MM.1S (cell line): Measurements from ENCODE around the gene PTPRN2.

Experiments used
- DNase-seq: peaks from one replicate; pipeline ENCODE4 v3.0.0-alpha.2; 2015
- H2AFZ ChIP-seq: fragments of 300-600 bp; sonication (generic); 2 replicates; pipeline ENCODE4 v1.6.0; 2016; ENCODE audit warnings: antibody characterized with exemption, low read length
- H3F3A ChIP-seq: fragments of 300-600 bp; sonication (generic); 2 replicates; pipeline ENCODE4 v1.6.1; 2016; ENCODE audit warnings: mild to moderate bottlenecking, antibody characterized with exemption, low read length, moderate library complexity, mixed read lengths; ENCODE audit not compliant: insufficient read depth
- H3K27ac ChIP-seq: fragments of 300-600 bp; sonication (generic); 2 replicates; pipeline ENCODE4 v1.5.1; 2016; ENCODE audit warnings: mild to moderate bottlenecking, low read length
- H3K27me3 ChIP-seq: fragments of 300-600 bp; sonication (generic); replicated peaks from 2 replicates; pipeline ENCODE4 v1.6.0; 2016; ENCODE audit warnings: low read length; ENCODE audit not compliant: insufficient read depth
- H3K36me3 ChIP-seq: fragments of 300-600 bp; sonication (generic); replicated peaks from 2 replicates; pipeline ENCODE4 v1.6.1; 2016; ENCODE audit warnings: mild to moderate bottlenecking, low read length, mixed read lengths; ENCODE audit not compliant: insufficient read depth
- H3K4me1 ChIP-seq: fragments of 300-600 bp; sonication (generic); 2 replicates; pipeline ENCODE4 v1.6.1; 2016; ENCODE audit warnings: low read length, mixed read lengths
- H3K4me2 ChIP-seq: fragments of 300-600 bp; sonication (generic); 2 replicates; pipeline ENCODE4 v1.6.0; 2016; ENCODE audit warnings: low read depth, low read length
- H3K4me3 ChIP-seq: fragments of 300-600 bp; sonication (generic); 2 replicates; pipeline ENCODE4 v1.5.1; 2016; ENCODE audit warnings: low read length, mixed read lengths
- H3K79me2 ChIP-seq: fragments of 300-600 bp; sonication (generic); 2 replicates; pipeline ENCODE4 v1.6.1; 2016; ENCODE audit warnings: mixed run types, low read length, mixed read lengths
- H3K9ac ChIP-seq: fragments of 300-600 bp; sonication (generic); 2 replicates; pipeline ENCODE4 v1.6.1; 2016; ENCODE audit warnings: low read length, mixed read lengths
- H3K9me2 ChIP-seq: fragments of 300-600 bp; sonication (generic); replicated peaks from 2 replicates; pipeline ENCODE4 v1.6.1; 2016; ENCODE audit warnings: mild to moderate bottlenecking, low read length, mixed read lengths; ENCODE audit not compliant: insufficient read depth
- H3K9me3 ChIP-seq: fragments of 300-600 bp; sonication (generic); replicated peaks from 2 replicates; pipeline ENCODE4 v1.6.1; 2016; ENCODE audit warnings: mild to moderate bottlenecking, low read length, mixed read lengths; ENCODE audit not compliant: insufficient read depth
- H4K20me1 ChIP-seq: fragments of 300-600 bp; sonication (generic); 2 replicates; pipeline ENCODE4 v1.6.1; 2016; ENCODE audit warnings: mild to moderate bottlenecking, low read length, moderate library complexity, mixed read lengths; ENCODE audit not compliant: insufficient read depth
- CTCF ChIP-seq: fragments of 300-600 bp; sonication (generic); IDR thresholded peaks from 2 replicates; pipeline ENCODE4 v1.5.1; 2016; ENCODE audit warnings: antibody characterized with exemption, low read length, mixed read lengths
- EZH2 ChIP-seq: fragments of 300-600 bp; sonication (generic); optimal IDR thresholded peaks from 2 replicates; pipeline ENCODE3; 2017; ENCODE audit warnings: low read depth, mild to moderate bottlenecking, antibody characterized with exemption, low read length, mixed read lengths
- EZH2phosphoT487 ChIP-seq: fragments of 300-600 bp; sonication (generic); IDR thresholded peaks from 2 replicates; pipeline ENCODE4 v1.6.1; 2018; ENCODE audit warnings: antibody characterized with exemption, low read length

The PTPRN2 gene

DNA sequence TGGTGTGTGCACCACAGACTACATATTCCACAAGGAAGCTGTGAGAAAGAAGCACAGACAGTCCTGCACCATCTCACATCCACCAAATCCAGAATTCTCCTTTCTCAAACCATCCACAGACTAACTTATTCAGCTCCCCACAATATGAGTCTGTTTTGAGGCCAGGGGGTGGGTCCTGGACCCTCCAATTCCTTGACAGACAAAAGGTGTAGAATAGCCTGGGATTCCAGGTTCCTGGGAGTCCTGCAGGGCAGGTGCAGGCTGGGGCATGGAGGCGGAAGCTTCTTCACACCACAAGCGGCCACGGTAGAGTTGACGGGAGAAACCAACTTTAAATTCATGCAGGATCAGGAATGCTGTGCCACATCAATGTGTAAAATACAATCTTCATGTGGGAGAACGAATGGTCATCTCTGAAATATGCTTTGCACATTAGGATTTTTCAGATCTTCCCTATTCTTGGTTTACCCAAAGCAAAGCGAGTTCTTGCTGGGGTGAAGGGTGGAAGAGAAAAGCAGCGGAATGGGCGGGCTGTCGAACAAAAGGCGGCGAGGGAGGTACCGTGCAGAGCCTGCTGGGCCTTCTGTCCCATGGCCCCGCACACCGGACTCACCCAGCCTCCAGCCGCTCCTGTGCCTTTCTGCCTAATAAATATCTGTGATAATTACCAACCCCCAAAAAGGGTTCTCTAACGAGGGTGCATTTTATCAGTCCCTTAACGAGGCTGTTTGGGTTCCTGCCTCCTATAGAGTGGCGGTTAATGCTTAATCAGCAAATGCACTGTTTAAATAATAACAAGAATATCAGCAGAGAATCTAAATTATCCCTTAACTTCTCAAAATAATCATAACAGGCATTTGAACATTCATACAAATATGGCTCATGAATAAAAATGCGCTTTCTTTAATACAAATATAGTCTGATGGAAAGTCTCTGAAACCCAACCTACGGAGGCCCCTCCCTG lies 736.9 kb downstream of the PTPRN2 start:
- H3K79me2 ChIP-seq, result no peaks in the 10 kb centered on the region
- H3F3A ChIP-seq, result no peaks in the 10 kb centered on the region
- no peaks in the 10 kb centered on the region for H3K9me2 ChIP-seq
- peak overlapping the region; percentile 81 for H2AFZ ChIP-seq
- no peak overlapping the region for H3K27ac ChIP-seq
- peak overlapping the region; percentile 7; the same call in 1 of the 2 replicates for H3K9ac ChIP-seq
- H3K36me3 ChIP-seq, result no peaks in the 10 kb centered on the region
- 0 out of 2 replicates have a peak, but pooled peaks cover 8% of the 10 kb centered on the region for H3K4me1 ChIP-seq
- peaks cover 85% of the 10 kb centered on the region for H3K27me3 ChIP-seq
- TF ChIP-seq CTCF (no peak), EZH2phosphoT487 (no peak), EZH2 (no peak)
- no peaks in the 10 kb centered on the region for H4K20me1 ChIP-seq
- H3K4me2 ChIP-seq, result peak overlapping the region; percentile 92
- DNase-seq, result no peak
- H3K4me3 ChIP-seq, result peak overlapping the region; percentile 62
- H3K9me3 ChIP-seq, result no peaks in the 10 kb centered on the region

DNA sequence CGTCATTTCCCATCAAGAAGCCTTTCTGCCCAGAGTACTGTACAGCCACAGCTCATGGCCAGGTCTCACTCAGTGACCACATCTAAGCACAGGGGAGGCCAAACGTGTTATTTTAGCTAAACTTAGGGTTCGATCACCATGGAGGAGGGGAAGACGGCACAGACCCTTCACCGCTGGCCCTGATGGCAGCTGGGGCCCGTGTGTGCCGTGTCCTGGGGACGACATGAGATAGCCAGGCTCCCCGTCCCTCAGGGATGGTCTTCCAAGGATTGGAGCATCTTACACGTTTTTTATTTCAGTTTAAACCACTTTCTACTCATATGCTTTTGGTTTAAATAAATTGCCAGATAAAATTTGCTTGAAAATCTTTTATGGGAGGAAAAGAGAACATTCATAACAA lies 737.9 kb downstream of the PTPRN2 start:
- peaks cover 85% of the 10 kb centered on the region for H3K27me3 ChIP-seq
- no peaks in the 10 kb centered on the region for H4K20me1 ChIP-seq
- no peak overlapping the region for H3K4me2 ChIP-seq
- H3K9ac ChIP-seq, result no peak overlapping the region
- H3K4me3 ChIP-seq, result no peak overlapping the region
- no peak for DNase-seq
- TF ChIP-seq EZH2phosphoT487 (no peak), CTCF (no peak), EZH2 (no peak)
- H3K79me2 ChIP-seq, result no peaks in the 10 kb centered on the region
- 0 out of 2 replicates have a peak, but pooled peaks cover 8% of the 10 kb centered on the region for H3K4me1 ChIP-seq
- no peaks in the 10 kb centered on the region for H3K9me2 ChIP-seq
- no peaks in the 10 kb centered on the region for H3K9me3 ChIP-seq
- H2AFZ ChIP-seq, result no peak overlapping the region
- H3K27ac ChIP-seq, result no peak overlapping the region
- H3F3A ChIP-seq, result no peaks in the 10 kb centered on the region
- H3K36me3 ChIP-seq, result no peaks in the 10 kb centered on the region

DNA sequence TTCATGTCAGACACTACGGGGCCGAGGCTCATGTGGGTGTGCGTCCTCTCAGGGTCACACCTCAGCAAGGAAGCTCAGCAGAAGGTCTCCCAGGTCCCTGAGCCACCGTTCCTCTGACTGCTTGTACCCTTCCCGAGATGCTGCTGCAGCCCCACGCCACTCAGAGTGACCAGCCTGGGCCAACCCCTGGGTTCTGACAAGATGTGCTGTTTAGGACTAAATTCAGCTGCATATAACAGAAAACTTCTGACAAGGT lies 738.4 kb downstream of the PTPRN2 start:
- Histone ChIP-seq H4K20me1 (no peaks in the 10 kb centered on the region), H3K9me2 (no peaks in the 10 kb centered on the region), H3K4me2 (no peak overlapping the region), H2AFZ (no peak overlapping the region), H3K4me3 (no peak overlapping the region), H3K27me3 (peaks cover 85% of the 10 kb centered on the region), H3K9ac (no peak overlapping the region), H3K36me3 (no peaks in the 10 kb centered on the region), H3K27ac (no peak overlapping the region), H3K79me2 (no peaks in the 10 kb centered on the region), H3K4me1 (0 out of 2 replicates have a peak, but pooled peaks cover 8% of the 10 kb centered on the region), H3K9me3 (no peaks in the 10 kb centered on the region), H3F3A (no peaks in the 10 kb centered on the region)
- DNase-seq, result no peak
- no peak for TF ChIP-seq EZH2
- TF ChIP-seq EZH2phosphoT487, result no peak
- no peak for TF ChIP-seq CTCF
